ENCODE results near the gene ADAMTS19. TPM values are rescaled to one million over a fixed set of nuclear protein-coding genes. Genes with fewer than 3 reads are reported as not detected.

Gene ADAMTS19
- total RNA-seq, 1 experiment from 2014 or later = 20.3 TPM

GRCh38 chr5:129658801-129659200 lies 198.7 kb downstream of the ADAMTS19 start:
- H3K23me2 ChIP-seq (ENCODE audit: insufficient read length, low read depth, low read length, poor library complexity, severe bottlenecking) = no peaks in the 10 kb centered on the region
- H4K20me1 ChIP-seq (ENCODE audit: control insufficient read depth, insufficient read depth, insufficient read length) = no peaks in the 10 kb centered on the region
- peaks cover 8 to 9% of the 10 kb centered on the region in 2 experiments for H3K4me1 Mint-ChIP-seq
- H4K91ac ChIP-seq (ENCODE audit: insufficient read length, low read depth, low read length) = no peak overlapping the region
- H3K9ac ChIP-seq (ENCODE audit: extremely low read depth, insufficient read length, low read length) = no peak overlapping the region
- no peak overlapping the region for H3K27ac Mint-ChIP-seq
- H3K79me2 ChIP-seq (ENCODE audit: insufficient read depth, low read length) = no peaks in the 10 kb centered on the region
- no peak overlapping the region for H3K23ac ChIP-seq (ENCODE audit: insufficient read length, low read depth, low read length)
- no peak overlapping the region for H2BK15ac ChIP-seq (ENCODE audit: low read depth, low read length)
- H3K9me3 Mint-ChIP-seq = no peaks in the 10 kb centered on the region
- H2BK5ac ChIP-seq (ENCODE audit: insufficient read length, low read length) = no peak overlapping the region
- H3K4ac ChIP-seq (ENCODE audit: low read depth, low read length) = no peak overlapping the region
- no peak overlapping the region for H3T11ph ChIP-seq (ENCODE audit: low read length)
- H3K9me3 ChIP-seq (ENCODE audit: control insufficient read depth, low read depth, low read length) = no peaks in the 10 kb centered on the region
- no peak overlapping the region for H3K4me3 Mint-ChIP-seq
- no peak overlapping the region for H2BK12ac ChIP-seq (ENCODE audit: insufficient read length, low read depth, low read length)
- WGBS (ENCODE audit: extremely low coverage, insufficient read length, low lambda C conversion rate) = no CpG with 5 or more reads among the region's 1 CpG
- no peak for DNase-seq
- H2AK5ac ChIP-seq (ENCODE audit: insufficient read length, low read length) = no peak overlapping the region
- TF ChIP-seq CTCF (conservative IDR thresholded peaks at IDR 0.05) = no peak
- H3K4me2 ChIP-seq (ENCODE audit: insufficient read depth, insufficient read length, low read length) = no peak overlapping the region
- no peak overlapping the region for H3K18ac ChIP-seq (ENCODE audit: insufficient read length, low read depth, low read length)
- no peak overlapping the region for H3K56ac ChIP-seq (ENCODE audit: insufficient read length, low read depth, low read length)
- no peak overlapping the region for H3K14ac ChIP-seq (ENCODE audit: insufficient read depth, low read length)
- no peak overlapping the region for H4K5ac ChIP-seq (ENCODE audit: insufficient read length, low read depth, low read length)
- no peak overlapping the region for H4K8ac ChIP-seq (replicated peaks; ENCODE audit: insufficient read length, low read depth, low read length)
- no peak overlapping the region for H2BK120ac ChIP-seq (ENCODE audit: low read depth, low read length, poor library complexity, severe bottlenecking)
- no peak overlapping the region for H2AFZ ChIP-seq (ENCODE audit: low read length)
- no peaks in the 10 kb centered on the region for H3K27me3 Mint-ChIP-seq (ENCODE audit: low read depth)
- no peaks in the 10 kb centered on the region for H3K4me1 ChIP-seq (ENCODE audit: insufficient read depth, low read length)
- H3K27me3 ChIP-seq (ENCODE audit: insufficient read depth, low read length) = no peaks in the 10 kb centered on the region
- no peak overlapping the region for H2BK20ac ChIP-seq (ENCODE audit: low read depth, low read length, poor library complexity, severe bottlenecking)
- no peaks in the 10 kb centered on the region for H3K79me1 ChIP-seq (ENCODE audit: insufficient read depth, low read depth, low read length, poor library complexity, severe bottlenecking)
- H3K27ac ChIP-seq (ENCODE audit: insufficient read length, low read depth, low read length) = no peak overlapping the region
- peaks cover 0 to 4% (median 4%) of the 10 kb centered on the region in 3 experiments; a peak in 4 of 7 replicates for H3K36me3 Mint-ChIP-seq (ENCODE audit: insufficient read depth in 1 of 3, low read depth in 3 of 3)
